Keratinocyte (primary cell): ENCODE measurements around the gene GON7. TPM values are rescaled to one million over a fixed set of nuclear protein-coding genes. Genes with fewer than 3 reads are reported as not detected.
A peak's percentile ranks its signal among the peaks of the same experiment; 100 is the strongest.

Experiments used
- DNase-seq: peaks from one replicate; pipeline ENCODE4 v3.0.0-alpha.2; 2011; ENCODE audit warnings: low read depth, missing footprints, low spot score
- FAIRE-seq: peaks from 2 replicates; lab custom pipeline; 2011; peaks lifted over from hg19 to GRCh38; lab: Jason Lieb, UNC
- H2AFZ ChIP-seq: 2 replicates; pipeline ENCODE4 v1.6.0; 2012; ENCODE audit warnings: low read length, control low read depth, inconsistent platforms; ENCODE audit not compliant: control insufficient read depth
- H3K27ac ChIP-seq: 2 replicates; pipeline ENCODE4 v1.5.1; 2011; ENCODE audit warnings: low read length; ENCODE audit not compliant: control insufficient read depth, insufficient read depth
- H3K27me3 ChIP-seq: 3 replicates; pipeline ENCODE4 v1.6.0; 2011; ENCODE audit warnings: low read length; ENCODE audit not compliant: control insufficient read depth, insufficient read depth; ENCODE audit errors: extremely low read depth
- H3K36me3 ChIP-seq, 2 experiments: 2 replicates in 1 of 2; 3 replicates in 1 of 2; pipeline ENCODE4 v1.5.1; 2011; ENCODE audit warnings: low read length in 2 of 2, mild to moderate bottlenecking in 1 of 2; ENCODE audit not compliant: control insufficient read depth in 2 of 2, insufficient read depth in 2 of 2; ENCODE audit errors: extremely low read depth in 1 of 2
- H3K4me1 ChIP-seq: 3 replicates; pipeline ENCODE4 v1.5.1; 2011; ENCODE audit warnings: low read length; ENCODE audit not compliant: control insufficient read depth, insufficient read depth; ENCODE audit errors: extremely low read depth
- H3K4me2 ChIP-seq: 3 replicates; pipeline ENCODE4 v1.6.0; 2011; ENCODE audit warnings: low read depth, low read length; ENCODE audit not compliant: control insufficient read depth, insufficient read depth; ENCODE audit errors: extremely low read depth
- H3K4me3 ChIP-seq, 3 experiments: fragments of 200-600 bp in 1 of 3; sonication (generic) in 1 of 3; 2 replicates in 2 of 3; 3 replicates in 1 of 3; pipeline ENCODE4 v1.5.1; 2011 to 2016; ENCODE audit warnings: low read length in 3 of 3, mild to moderate bottlenecking in 3 of 3, control low read depth in 2 of 3, inconsistent platforms in 1 of 3, low read depth in 1 of 3, mixed read lengths in 1 of 3, mixed run types in 1 of 3, moderate library complexity in 1 of 3; ENCODE audit not compliant: control insufficient read depth in 2 of 3, insufficient read depth in 2 of 3; ENCODE audit errors: extremely low read depth in 1 of 3
- H3K79me2 ChIP-seq: 2 replicates; pipeline ENCODE4 v1.6.0; 2012; ENCODE audit warnings: low read length; ENCODE audit not compliant: control insufficient read depth, insufficient read depth
- H3K9ac ChIP-seq: 3 replicates; pipeline ENCODE4 v1.6.0; 2011; ENCODE audit warnings: low read length; ENCODE audit not compliant: control insufficient read depth, insufficient read depth; ENCODE audit errors: extremely low read depth
- H3K9me1 ChIP-seq: 3 replicates; pipeline ENCODE4 v1.6.0; 2011; ENCODE audit warnings: low read length; ENCODE audit not compliant: control insufficient read depth, insufficient read depth; ENCODE audit errors: extremely low read depth
- H3K9me3 ChIP-seq: 2 replicates; pipeline ENCODE4 v1.5.1; 2012; ENCODE audit warnings: low read depth, low read length; ENCODE audit not compliant: control insufficient read depth
- H4K20me1 ChIP-seq: 3 replicates; pipeline ENCODE4 v1.6.0; 2011; ENCODE audit warnings: low read length; ENCODE audit not compliant: control insufficient read depth, insufficient read depth; ENCODE audit errors: extremely low read depth
- CTCF ChIP-seq, 3 experiments: IDR thresholded peaks in 1 of 3; conservative IDR thresholded peaks in 1 of 3; optimal IDR thresholded peaks in 1 of 3; 2 replicates in 2 of 3; 3 replicates in 1 of 3; pipeline versions ENCODE3 to v1.5.1; 2011; ENCODE audit warnings: low read length in 3 of 3, mild to moderate bottlenecking in 3 of 3, moderate library complexity in 2 of 3, control low read depth in 1 of 3, inconsistent platforms in 1 of 3; ENCODE audit not compliant: insufficient read depth in 2 of 3; ENCODE audit errors: extremely low read depth in 1 of 3
- EZH2 ChIP-seq: IDR thresholded peaks from one replicate; pipeline ENCODE4 v1.6.1; 2012; ENCODE audit warnings: inconsistent platforms, mild to moderate bottlenecking, low read length, moderate library complexity
- dilution Hi-C: fragments of 300-500 bp; cut with MboI; formaldehyde crosslinking; loops from one replicate; pipeline ENCODE4 v1.7.0; 2020; ENCODE audit warnings: low sequenced_read_pairs; ENCODE audit not compliant: extremely low pct_ligation_motif_present
- polyA plus RNA-seq, 5 experiments: library from polyadenylated mRNA; depleted of rRNA in 3 of 5; stranded (reverse) in 3 of 5; stranded (forward) in 1 of 5; unstranded in 1 of 5; fragments of >200 nt; gene quantifications; 1 replicate in 1 of 5; 2 replicates in 3 of 5; 3 replicates in 1 of 5; pipeline versions ENCODE4 v1.2.1 to v1.2.3, GENCODE V29; 2011 to 2012; ENCODE audit warnings: missing spikeins in 2 of 5, low read depth in 1 of 5, low replicate concordance in 1 of 5

The GON7 gene
- polyA plus RNA-seq, 1 donor (not counting 4 experiments of a cell fraction or from before 2014, with no cell fraction given), result 12.6 TPM

GRCh38 chr14:93195316-93195999 is 11.4 kb downstream of the GON7 start:
- Histone ChIP-seq H3K9me3 (no peaks in the 10 kb centered on the region), H3K9ac (no peak overlapping the region), H3K79me2 (no peaks in the 10 kb centered on the region), H2AFZ (no peak overlapping the region), H4K20me1 (no peaks in the 10 kb centered on the region), H3K9me1 (no peaks in the 10 kb centered on the region), H3K4me2 (no peak overlapping the region), H3K27me3 (no peaks in the 10 kb centered on the region), H3K4me3 (no peak overlapping the region), H3K4me1 (peaks cover 4% of the 10 kb centered on the region), H3K36me3 (no peaks in the 10 kb centered on the region), H3K27ac (no peak overlapping the region)
- FAIRE-seq, result no peak
- TF ChIP-seq CTCF (optimal IDR thresholded peaks at IDR 0.05 in 1 of 3, IDR thresholded peaks at IDR 0.05 in 1 of 3, conservative IDR thresholded peaks at IDR 0.05 in 1 of 3; ENCODE audit: extremely low read depth in 1 of 3, insufficient read depth in 2 of 3, low read length in 3 of 3), result no peak
- DNase-seq, result no peak
- dilution Hi-C loops, result no loop called here

- Histone ChIP-seq H3K79me2 (peaks cover 20% of the 10 kb centered on the region), H3K36me3 (peaks cover 7% of the 10 kb centered on the region in 2 experiments), H3K9me3 (no peaks in the 10 kb centered on the region), H3K4me1 (peaks cover 21% of the 10 kb centered on the region), H4K20me1 (no peaks in the 10 kb centered on the region), H3K4me3 (no peak overlapping the region), H3K9ac (no peak overlapping the region), H3K27me3 (no peaks in the 10 kb centered on the region), H3K27ac (peak overlapping the region; percentile 56), H3K4me2 (no peak overlapping the region), H3K9me1 (no peaks in the 10 kb centered on the region), H2AFZ (no peak overlapping the region)
- dilution Hi-C loops, result no loop called here
- DNase-seq (no peak), FAIRE-seq (no peak)
- TF ChIP-seq EZH2 (no peak), CTCF (optimal IDR thresholded peaks at IDR 0.05 in 1 of 3, IDR thresholded peaks at IDR 0.05 in 1 of 3, conservative IDR thresholded peaks at IDR 0.05 in 1 of 3; ENCODE audit: extremely low read depth in 1 of 3, insufficient read depth in 2 of 3, low read length in 3 of 3) (no peak)
Observed at GRCh38 chr14:93186956-93187355, 19.9 kb downstream of the GON7 start.
